Hematopoietic multipotent progenitor cell treated with erythropoietin and hydrocortisone succinate and interleukin-3 and kit ligand, for 4 days (in vitro differentiated cells): ENCODE results near the gene PRRC2C.
"Not testable (repeated sequence)": the region's sequence is repeated elsewhere in the genome, so short reads cannot be mapped to it uniquely, and the experiment has no call there.

Source experiments
- DNase-seq: peaks from one replicate; pipeline ENCODE4 v3.0.0-alpha.2; 2015

The PRRC2C gene

DNA sequence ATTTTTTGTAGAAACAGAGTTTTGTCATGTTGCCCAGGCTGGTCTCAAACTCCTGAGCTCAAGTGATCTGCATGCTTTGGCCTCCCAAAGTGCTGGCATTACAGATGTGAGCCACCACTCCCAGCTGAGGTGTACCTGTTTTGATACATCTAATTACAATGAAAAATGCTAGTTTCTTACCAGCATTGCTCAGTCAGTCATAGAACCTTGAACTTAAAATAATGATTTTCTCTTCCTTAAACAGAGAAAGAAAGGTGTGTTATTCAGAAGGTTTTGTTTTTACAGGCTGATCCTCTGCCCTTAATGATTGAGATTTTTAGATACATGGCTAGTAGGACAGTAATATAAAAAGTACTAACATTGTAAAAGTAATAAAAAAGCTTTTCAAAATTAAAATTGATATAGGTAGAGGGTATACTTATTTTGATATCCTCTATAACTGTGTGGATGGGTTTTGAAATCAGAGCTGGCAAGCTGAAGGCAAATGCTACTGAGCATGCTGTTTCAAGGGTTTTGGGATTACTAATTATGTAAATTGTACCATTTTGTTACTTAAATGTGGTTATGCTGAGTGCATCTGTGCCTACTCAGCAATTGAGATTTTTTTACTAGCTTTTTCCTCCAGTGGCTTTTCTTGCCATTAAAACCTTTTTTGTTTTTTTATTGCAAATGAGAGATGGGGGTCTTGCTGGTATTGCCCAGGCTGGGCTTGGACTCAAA, 16.1 kb downstream of the PRRC2C start:
- DNase-seq, result no peak

DNA sequence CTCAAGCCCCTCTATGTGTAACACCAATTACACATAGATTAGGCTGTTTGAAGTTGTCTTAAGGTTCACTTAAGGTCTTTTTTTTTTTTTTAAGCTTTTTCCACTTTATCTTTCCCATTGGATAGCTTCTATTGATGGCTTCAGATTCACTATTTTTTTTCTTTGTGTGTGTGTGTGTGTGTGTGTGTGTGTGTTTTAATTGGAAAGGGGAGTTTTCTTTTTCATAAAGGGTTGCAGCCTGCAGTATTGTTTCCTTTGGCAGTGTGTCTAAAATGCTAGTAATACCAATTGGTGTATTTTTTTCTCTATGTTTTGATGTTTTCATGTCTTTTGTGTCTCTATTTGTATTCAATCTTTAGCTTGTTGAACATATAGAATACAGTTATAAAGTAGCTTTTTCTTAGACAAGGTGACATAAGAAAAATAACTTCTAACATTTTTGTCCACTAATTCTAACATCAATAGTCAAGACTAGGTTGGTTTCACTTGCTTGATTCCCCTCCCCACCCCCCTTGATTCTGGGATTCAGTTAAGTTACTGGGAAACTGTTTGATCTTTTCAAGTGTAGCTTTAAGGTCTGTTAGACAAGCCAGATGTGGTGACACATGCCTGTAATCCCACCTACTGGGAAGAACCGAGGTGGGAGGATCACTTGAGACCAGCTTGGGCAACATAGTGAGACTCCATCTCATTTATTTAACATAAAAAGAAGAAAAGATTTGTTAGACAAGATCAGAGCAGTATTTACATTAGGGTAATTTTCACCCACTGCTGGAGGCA, 21.4 kb downstream of the PRRC2C start:
- no peak for DNase-seq

DNA sequence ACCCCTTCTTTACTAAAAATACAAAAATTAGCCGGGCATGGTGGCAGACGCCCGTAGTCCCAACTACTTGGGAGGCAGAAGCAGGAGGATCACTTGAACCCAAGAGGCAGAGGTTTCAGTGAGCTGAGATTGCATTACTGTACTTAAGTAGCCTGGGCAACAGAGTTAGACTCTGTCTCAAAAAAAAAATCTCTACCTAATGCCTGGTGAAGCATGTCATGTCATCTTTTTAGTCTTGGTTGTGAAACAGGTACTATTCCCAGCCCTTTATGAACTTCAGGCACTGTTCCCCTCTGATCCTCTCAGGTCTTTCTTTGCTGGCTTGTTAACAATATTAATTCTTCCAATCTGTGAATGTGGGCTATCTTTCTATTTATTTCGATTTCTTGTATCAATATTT, 22.1 kb downstream of the PRRC2C start:
- no peak for DNase-seq

DNA sequence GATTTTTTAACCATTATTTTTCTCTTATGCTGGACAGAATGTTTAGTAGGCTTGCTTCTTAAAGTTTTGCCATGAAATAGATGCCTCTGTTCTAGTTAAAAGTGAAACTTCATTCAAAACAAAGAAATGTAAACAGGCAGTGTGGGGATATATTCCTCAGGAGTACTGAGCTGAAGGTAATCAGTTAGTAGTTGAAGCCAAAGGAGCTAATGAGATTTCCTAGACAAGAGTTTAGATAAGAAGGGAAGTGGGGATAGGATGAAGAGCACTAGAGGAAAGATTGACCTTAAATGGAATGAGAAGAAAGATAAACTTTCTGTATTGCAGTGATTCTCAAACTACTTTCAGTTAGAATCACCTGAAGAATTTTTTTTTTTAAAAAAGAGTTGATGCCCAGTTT, 23.9 kb downstream of the PRRC2C start:
- DNase-seq, result no peak

DNA sequence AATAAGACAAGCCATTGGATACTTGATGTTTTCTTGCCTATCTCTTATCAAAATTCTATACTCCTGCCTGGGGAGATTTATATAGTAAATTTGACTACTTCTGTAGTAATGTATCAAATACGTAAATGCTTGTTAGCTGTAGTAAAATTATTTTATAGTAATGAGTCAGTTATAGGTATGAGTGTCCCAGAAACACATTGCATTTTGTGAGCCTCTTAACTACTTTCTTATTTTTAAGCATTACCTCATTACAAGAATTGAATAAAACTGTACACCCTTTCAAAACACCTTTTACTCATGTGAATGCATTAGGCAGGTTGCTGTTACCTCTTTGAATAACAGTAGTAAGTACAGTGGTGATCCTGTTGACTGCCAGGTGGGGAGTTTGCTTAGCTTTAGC, 28.4 kb downstream of the PRRC2C start:
- DNase-seq, result no peak

DNA sequence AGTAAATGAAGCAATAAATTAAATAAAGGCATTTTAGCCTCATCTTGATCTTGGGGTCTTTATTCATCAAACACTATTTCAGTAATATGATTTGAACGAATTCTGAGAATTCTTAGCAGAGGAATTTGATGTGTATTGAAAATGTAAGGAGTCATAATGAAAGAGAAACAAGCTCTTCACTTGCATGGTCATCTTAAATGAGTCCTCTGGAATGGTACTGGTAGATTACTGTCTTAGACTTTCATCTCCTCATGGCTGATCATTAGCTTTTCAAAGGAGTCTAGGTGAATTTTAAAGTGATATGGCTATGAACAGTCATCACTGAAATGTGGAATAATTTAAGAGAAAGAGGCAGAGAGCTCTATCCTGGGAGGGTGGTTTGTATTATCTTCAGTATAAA, 30.0 kb downstream of the PRRC2C start:
- no peak for DNase-seq

DNA sequence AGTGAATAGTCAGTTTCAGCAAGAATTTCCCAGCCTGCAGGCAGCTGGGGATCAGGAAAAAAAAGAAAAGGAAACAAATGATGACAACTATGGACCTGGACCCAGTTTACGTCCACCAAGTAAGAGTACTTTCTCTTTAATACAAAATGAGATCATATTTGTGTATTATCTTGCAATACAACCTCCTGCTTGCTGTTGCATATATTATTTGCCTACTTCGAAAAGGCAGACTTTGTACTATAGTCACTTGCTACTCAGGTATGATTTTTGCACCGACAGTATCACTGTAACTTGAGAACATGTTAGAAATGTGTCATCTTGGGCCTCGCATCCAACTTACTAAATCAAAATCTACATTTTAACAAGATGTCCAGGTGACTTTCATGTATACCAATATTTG, 30.4 kb downstream of the PRRC2C start:
- no peak for DNase-seq

DNA sequence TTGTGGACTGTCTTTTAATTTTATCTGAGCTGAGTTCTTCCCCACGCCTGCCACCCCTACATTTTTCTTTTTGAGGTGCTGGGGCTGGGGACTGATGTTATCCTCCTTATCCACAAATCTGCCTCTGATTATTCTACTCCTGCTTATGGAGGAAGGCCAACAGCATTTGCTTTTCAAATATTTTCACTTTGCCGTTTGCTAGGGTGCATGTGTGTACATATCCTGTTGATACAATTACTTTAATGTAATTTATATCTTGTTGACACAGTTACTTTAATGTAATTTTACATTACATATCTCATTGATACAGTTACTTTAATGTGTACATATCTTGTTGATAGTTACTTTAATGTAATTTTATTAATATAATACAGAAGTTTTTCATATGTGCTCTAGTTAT, 36.2 kb downstream of the PRRC2C start:
- DNase-seq, result no peak

DNA sequence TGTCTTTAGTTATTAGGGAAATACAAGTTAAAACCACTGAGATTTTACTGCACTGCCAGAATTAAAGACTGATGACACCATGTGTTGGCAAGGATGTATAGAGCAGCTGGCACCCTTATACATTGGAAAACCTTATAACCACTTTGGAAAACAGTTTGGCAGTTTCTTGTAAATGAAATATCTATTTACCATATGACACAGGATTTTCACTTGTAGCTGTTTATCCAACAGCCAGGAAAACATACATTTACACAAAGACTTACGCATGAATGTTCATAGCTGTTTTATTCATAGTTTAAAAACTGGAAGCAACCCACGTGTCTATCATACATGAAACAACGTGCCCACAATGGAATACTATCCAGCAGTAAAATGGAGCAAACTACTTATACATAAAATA, 45.3 kb downstream of the PRRC2C start:
- no peak for DNase-seq

DNA sequence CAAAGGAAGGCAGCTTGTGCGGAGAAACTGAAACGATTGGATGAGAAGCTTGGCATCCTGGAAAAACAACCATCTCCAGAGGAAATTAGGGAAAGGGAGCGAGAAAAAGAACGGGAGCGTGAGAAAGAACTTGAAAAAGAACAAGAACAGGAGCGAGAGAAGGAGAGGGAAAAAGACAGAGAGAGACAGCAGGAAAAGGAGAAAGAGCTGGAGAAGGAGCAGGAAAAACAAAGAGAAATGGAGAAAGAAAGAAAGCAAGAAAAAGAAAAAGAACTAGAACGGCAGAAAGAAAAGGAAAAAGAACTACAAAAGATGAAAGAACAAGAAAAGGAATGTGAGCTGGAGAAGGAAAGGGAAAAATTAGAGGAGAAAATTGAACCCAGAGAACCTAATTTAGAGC, 47.2 kb downstream of the PRRC2C start:
- DNase-seq, result no peak

DNA sequence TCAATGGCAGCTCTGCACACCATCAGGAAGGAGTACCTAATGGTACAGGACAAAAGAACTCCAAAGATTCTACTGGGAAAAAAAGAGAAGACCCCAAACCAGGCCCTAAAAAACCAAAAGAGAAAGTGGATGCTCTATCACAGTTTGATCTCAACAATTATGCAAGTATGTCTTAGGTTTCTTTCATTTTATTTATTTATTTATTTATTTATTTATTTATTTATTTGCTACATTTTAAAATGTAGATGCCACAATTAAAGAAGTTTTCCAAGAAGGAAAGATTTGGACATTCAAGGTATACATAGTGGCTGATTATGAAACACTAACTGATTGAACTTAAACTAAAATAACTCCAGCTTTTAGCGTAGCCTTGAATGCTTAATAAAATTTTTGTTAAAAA, 60.2 kb downstream of the PRRC2C start:
- no peak for DNase-seq

DNA sequence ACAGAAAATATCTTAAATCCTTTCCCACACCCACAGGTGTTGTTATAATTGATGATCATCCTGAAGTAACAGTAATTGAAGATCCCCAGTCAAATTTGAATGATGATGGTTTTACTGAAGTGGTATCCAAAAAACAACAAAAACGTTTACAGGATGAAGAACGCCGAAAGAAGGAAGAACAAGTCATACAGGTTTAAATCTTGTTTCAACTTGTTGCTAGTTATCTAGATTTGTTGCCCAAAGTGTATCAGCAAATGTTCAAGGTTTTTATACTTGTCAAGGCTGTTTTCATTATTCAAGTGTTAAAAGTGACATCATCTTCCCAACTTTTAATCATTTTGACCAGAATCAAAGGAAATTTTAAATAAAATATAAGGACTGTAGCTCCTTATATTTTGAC, 64.7 kb downstream of the PRRC2C start:
- no peak for DNase-seq

DNA sequence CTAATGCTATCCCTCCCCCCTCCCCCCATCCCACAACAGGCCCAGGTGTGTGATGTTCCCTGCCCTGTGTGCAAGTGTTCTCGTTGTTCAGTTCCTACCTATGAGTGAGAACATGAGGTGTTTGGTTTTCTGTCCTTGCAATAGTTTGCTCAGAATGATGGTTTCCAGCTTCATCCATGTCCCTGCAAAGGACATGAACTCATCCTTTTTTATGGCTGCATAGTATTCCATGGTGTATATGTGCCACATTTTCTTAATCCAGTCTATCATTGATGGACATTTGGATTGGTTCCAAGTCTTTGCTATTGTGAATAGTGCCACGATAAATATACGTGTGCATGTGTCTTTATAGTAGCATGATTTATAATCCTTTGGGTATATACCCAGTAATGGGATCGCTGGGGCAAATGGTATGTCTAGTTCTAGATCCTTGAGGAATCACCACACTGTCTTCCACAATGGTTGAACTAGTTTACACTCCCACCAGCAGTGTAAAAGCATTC, 65.3 kb downstream of the PRRC2C start:
- not testable (repeated sequence) for DNase-seq

DNA sequence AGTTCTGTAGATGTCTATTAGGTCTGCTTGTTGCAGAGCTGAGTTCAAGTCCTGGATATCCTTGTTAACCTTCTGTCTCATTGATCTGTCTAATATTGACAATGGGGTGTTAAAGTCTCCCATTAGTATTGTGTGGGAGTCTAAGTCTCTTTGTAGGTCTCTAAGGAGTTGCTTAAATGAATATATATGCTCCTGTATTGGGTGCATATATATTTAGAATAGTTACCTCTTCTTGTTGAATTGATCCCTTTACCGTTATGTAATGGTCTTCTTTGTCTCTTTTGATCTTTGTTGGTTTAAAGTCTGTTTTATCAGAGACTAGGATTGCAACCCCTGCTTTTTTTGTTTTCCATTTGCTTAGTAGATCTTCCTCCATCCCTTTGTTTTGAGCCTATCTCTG, 68.6 kb downstream of the PRRC2C start:
- DNase-seq, result peak; percentile 51

DNA sequence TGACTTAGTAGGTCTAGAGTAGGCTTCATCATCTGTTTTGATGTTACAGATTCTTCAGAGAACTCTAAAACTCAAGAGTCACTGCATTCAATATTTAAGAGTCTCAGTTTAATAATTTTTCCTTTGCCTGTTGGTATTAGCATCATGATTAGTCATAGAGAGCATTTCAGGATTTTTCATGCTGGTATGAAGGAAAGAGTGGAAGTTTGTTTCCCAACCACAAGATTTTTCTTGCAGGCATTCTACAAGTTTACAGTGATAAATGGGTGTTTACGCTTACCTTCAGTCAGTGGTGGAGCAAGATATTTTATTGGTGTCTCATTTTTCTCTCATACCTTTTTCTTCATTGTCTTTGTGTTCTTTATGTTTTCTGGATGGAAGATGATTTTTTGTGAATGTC, 78.3 kb downstream of the PRRC2C start:
- no peak for DNase-seq

DNA sequence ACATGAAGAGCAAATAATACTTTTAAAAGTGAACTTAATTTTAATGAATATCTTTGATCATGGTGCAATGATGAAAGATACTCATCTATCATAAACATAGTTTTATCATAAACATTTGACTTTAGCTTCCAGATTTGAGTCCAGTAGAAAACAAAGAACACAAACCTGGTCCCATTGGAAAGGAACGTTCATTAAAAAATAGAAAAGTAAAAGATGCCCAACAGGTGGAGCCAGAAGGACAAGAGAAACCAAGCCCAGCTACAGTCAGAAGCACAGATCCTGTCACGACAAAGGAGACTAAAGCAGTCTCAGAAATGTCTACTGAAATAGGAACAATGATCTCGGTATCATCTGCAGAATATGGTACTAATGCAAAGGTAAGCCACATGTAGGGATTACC, 81.1 kb downstream of the PRRC2C start:
- peak; percentile 19 for DNase-seq

DNA sequence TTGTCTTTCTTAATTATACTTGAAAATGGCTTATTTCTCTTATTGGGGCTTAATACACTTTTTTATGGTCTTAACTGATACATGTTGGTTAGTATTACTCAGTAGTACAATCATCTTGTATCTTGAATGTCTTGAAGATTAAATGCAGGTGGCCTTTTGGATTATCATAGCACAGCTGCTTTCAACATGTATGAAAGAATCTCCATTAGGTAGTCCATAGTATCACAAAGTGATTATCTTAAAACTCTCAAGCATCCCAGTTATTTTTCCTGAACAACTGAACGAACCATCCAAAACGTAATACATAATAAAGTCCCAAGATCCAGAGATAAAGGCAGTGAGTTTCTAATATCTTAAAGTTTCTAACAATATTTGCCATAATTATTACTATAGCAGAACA, 85.0 kb downstream of the PRRC2C start:
- DNase-seq, result no peak

DNA sequence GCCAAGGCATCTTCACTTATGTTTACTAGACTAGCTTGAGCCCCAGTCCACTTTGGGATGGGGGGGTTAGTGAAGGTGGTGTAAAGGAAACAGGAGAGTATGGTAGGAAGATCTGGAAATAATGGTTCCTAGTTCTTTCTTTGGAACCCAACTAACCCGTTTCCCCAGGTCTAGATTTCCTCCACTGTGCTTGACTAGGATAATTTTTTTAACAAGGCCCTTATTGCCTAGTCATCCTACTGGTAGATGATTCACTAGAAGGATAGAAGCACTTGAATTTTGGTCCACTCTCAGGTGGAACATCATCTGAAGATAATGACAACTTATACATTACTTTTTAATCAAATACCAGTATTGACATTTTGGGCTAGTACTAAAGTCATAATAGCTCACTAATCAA, 90.8 kb downstream of the PRRC2C start:
- DNase-seq, result no peak

DNA sequence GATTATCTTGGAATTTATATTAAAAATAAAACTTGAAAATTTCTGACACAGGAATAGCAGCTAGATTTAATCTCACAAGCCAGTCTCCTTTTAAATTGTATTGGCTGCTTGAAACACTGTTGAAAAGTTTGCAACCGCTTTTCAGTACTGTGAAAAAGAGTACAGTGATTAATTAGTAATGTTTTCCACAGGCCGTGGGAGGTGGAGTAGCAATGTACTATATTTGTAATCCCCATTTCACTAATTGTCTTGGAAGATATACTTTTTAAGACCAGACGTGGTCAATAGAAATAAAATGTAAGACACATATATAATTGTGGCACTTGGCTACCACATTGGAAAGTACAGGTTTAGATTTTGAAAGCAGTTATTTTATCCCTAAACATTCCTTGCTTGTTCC, 95.9 kb downstream of the PRRC2C start:
- DNase-seq, result no peak

DNA sequence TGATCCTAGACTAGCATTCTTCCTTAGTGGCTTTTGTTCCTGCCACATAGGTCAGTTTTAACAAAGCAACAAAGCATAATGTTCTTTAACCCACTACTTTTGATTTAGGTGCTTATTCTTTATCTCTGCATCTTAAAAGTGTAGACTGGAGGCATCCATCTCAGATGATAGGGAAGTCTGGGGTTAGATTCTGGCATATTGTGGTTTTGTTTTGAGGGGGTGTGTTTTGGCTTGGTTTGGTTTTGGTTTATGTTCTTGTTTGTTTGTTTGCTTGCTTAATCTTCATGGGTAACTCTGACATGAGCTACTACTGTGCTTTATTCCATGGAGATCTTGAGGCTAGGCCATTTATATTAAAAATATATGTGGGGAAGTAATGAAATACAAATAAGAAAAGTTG, 96.4 kb downstream of the PRRC2C start:
- DNase-seq, result peak; percentile 28

DNA sequence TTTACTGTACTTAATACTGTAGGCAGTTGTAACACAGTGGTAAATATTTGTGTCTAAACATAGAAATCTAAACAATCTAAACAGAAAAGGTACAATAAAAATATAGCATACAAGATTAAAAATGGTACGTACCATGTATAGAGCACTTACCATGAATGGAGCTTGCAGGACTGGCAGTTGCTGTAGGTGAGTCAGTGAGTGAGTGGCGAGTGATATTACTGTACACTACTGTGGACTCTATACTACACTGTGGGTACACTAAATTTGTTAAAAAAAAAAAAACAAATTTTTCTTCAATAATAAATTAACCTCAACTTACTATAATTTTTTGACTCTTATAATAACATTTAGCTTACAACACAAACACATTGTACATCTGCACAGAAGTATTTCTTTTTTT, 97.3 kb downstream of the PRRC2C start:
- no peak for DNase-seq

DNA sequence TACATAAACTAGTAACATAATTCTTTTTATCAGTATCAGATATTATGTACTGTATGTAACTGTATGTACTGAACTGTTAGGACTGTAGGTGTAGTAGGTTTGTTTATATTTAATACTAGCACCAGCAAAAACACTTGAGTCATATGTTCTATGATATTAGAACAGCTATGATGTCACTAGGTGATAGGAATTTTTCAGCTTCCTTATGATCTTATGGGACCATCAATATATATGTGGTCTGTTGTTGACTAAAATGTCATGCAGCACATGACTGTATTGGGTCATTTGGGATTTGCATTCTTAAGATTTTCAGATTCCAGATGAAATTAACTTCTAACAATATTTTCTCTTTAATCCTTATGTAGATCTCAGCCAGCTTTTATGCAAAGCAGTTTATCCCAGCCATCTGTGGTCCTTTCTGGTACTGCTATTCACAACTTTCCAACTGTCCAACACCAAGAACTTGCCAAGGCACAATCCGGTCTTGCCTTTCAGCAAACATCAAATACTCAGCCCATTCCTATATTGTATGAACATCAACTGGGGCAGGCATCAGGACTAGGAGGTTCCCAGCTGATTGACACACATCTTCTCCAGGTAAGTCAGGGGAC, 98.4 kb downstream of the PRRC2C start:
- DNase-seq, result no peak

DNA sequence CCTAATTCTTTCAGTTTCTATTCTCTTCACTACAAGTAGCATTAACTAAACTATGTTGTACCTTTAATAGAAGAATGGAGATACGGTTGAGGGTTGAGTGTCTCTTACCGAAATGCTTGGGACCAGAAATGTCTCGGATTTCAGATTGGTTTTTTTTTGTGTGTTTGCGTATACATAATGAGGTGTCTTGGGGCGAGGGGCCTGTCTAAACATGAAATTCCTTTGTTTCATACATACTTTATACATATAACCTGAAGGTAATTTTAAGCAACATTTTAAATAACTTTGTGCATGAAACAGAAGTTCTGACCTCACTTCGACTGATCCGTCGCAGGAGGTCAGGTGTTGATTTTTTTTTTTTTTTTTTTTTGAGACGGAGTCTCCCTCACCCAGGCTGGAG, 100.4 kb downstream of the PRRC2C start:
- no peak for DNase-seq

DNA sequence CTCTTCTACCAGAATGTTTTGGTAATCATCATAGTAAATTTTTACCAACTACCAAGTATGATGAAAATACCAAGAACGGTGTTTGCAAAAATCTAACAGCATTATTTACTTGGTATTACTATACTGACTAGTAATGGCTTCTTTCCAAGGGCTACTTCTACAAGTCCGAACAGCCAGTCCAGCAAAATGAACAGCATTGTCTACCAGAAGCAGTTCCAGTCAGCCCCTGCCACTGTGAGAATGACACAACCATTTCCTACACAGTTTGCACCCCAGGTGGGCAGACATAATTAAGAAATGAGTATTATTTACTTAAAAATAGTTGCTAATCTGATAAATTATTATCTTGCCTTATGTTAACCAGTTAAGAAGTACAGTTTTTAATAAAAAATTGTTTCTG, 102.9 kb downstream of the PRRC2C start:
- DNase-seq, result no peak
